HG03520 (cell line): ENCODE data around the gene ATP1A4.

ENCODE experiments used
- ATAC-seq: cut with Tn5 transposase; IDR thresholded peaks from one replicate; pipeline ENCODE4 v1.9.1; 2021; ENCODE audit warnings: mild to moderate bottlenecking, moderate library complexity; ENCODE audit not compliant: unreplicated experiment

Gene ATP1A4

DNA sequence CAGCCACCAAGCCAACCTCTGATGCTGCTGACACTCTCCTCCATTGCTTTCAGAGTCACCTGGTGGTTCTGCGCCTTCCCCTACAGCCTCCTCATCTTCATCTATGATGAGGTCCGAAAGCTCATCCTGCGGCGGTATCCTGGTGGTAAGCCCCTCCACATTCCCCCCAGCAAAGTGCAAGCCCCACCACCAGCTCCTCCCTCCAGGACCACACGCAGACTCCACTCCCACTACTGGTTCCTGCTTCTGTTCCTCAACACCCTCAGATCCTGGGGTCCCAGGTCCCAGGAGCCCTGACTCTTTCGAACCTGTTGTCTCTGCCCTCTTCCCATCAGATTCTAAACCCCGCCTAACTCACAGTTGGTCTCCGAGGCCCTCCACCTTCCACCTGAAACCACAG, 11.6 kb upstream of the ATP1A4 start:
- no peak for ATAC-seq

DNA sequence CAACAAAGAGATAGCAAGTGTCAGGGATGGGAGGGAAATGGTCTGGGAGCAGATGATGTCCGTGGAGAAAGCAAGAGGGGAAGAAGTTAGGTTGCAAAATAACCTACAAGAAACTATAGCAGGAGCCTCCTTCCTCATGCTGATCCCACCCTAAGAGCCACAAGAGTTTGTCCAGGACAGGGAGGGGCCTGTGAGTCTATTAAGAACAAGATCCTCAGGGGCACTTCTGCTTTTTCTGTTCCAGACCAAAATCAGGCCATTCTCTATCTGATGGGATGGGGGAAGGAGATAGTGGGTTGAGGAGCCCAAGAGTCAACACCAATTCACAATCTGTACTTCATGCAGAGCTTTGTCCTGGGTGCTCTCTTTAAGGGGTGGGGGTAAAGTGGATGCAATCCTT, 7.7 kb upstream of the ATP1A4 start:
- ATAC-seq, result no peak

DNA sequence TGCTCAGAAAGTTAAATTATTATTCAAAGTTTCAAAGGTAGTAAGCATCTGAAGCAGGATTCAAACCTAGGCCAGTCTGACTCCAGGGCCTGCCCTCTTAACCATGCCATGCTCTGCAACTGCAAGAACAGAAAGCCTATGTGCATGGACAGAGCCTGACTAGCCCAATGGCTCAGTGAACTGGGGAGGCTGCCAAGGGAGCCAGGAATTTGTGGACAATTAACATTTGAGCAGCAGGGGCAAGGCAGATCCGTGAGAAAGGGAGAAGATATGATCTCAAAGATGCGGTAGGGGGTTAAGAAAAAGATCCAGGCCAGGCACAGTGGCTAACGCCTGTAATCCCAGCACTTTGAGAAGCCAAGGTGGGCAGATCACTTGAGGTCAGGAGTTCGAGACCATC, 6.5 kb upstream of the ATP1A4 start:
- ATAC-seq, result no peak

DNA sequence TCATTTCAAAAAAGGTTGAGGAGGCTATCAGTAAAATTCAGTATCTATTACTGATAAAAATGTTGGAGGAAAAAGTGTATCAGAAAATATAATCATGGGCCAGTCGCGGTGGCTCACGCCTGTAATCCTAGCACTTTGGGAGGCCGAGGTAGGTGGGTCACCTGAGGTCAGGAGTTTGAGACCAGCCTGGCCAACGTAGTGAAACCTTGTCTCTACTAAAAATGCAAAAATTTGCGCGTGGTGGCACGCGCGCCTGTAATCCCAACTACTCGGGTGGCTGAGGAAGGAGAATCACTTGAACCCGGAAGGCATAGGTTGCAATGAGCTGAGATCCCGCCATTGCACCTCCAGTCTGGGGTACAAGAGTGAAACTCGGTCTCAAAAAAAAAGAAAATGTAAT, 5.3 kb upstream of the ATP1A4 start:
- no peak for ATAC-seq

DNA sequence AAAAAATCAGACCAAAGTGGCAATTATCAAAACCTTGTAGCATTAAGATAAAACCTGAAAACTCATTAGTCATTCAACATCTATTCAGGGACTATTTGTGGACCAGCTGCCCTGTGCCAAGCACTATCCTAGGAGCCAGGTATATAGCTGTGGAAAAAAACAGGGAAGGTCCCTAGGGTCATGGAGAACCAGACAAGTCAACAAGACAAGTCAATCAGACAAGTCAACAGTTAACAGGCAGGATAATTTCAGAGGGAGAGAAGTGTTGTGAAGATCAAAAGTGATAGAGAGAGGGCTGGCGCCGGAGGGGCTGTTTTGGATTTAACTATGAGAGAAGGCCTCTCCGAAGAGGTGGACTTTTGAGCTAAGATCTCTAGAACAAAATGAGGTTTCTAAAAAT, 3.3 kb upstream of the ATP1A4 start:
- no peak for ATAC-seq

DNA sequence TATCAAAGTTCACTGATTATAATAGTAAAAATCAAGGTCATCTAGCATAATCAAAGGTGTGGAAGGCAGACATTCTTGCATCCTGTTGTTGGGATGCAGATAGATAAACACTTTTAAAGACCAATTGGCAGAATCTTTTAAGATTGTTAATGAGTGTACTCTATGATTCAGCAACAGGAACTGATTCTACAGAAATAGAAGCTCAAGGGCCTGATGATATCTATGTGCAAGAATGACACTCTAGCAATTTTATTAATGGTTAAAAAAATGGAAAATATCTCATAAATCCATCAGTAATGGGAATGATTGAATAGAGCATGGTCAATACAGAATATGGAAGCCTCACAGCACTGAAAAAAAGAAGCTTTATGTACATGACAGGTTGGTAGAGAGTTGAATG, 2.2 kb upstream of the ATP1A4 start:
- ATAC-seq, result no peak

DNA sequence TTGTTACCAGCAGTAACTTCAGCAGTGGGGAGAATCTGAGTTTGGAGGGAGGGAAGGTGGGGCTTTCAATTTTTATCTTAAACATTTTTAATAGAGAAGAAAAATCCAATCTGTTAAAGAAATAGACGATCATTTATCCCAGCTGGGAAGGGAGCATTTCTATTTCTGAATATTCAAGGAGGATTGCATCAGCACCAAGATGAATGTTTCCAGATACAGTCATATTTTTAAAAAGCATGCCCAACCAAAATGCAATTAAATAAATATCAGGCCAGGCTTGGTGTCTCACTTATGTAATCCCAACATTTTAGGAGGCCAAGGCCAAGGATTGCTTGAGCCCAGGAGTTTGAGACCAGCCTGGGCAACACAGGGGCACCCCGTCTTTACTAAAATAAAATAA, 1.7 kb upstream of the ATP1A4 start:
- no peak for ATAC-seq

DNA sequence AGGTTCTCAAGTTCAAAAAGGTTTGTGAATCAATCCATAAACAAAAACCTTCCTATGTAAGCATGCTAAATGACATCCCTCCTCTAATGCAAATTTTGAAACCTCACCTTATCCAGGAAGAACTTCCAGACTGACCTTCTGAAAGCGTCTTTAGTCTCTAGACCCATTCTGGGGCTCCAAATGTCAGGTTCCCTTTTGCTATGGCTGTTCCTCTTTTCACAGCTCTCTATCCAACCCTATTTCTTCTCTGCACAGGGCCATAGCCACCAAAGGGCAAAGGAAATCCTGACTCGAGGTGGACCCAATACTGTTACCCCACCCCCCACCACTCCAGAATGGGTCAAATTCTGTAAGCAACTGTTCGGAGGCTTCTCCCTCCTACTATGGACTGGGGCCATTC, 3.4 kb downstream of the ATP1A4 start:
- ATAC-seq, result no peak

DNA sequence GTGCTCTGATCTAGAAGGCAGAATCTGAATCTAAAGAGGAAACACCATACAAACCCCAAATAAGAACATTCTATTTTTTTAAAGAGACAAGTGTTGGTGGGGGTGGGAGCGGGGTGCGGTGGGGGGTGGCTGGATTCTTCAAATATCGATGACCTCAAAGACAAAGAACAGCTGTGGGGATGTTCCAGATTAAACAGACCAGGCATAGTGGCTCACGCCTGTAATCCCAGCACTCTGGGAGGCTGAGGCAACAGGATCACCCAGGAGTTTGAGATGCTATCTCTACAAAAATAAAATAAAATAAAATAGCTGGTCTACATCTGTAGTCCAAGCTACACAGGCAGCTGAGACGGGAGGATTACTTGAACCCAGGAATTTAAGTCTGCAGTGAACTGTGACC, 5.0 kb downstream of the ATP1A4 start:
- no peak for ATAC-seq

DNA sequence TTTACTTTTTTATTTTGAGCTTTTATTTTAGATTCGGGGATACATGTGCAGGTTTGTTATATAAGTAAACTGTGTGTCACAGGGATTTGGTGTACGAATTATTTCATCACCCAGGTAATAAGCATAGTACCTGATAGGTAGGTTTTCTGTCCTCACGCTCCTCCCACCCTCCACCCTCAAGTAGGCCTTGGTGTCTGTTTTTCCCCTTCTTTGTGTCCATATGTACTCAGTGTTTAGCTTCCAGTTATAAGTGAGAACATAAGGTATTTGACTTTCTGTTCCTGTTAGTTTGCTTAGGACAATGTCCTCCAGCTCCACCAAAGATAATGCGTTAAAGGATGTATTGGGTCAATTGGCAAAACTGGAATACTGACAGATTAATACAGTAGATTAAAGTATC, 5.8 kb downstream of the ATP1A4 start:
- ATAC-seq, result no peak

DNA sequence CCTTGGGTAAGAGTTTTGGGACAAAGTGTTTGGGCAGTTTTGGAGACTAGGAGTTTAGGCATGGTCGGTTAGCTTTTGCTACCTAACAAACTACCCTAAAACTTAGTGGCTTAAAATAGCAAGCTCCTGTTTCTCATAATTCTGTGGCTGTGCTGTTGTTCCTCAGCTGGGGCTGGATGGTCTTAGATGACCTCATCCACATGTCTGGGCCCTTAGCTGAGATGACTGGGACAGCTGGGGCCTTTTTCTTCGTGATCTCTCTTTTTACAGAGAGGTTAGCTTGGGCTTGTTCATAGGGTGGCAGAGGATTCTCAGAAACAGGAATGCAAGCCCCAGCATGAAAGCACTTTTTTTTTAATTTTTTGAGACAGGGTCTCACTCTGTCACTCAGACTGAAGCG, 6.6 kb downstream of the ATP1A4 start:
- ATAC-seq, result no peak

DNA sequence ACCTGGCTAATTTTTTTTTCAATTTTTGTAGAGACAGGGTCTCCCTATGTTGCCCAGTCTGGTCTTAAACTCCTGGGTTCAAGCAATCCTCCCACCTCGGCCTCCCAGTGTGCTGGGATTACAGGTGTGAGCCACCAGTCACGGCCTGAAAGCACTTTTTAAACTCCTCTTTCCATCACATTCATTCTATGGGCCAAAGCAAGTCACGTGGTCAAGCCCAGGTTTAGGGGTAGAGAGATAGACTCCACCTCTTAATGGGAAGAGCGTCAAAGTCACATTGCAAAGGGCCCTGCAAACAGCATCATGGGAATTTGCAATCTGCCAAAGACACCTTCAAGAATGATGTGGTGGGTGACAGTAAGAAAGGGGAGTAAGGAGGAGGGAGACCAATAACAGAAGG, 7.1 kb downstream of the ATP1A4 start:
- ATAC-seq, result no peak

DNA sequence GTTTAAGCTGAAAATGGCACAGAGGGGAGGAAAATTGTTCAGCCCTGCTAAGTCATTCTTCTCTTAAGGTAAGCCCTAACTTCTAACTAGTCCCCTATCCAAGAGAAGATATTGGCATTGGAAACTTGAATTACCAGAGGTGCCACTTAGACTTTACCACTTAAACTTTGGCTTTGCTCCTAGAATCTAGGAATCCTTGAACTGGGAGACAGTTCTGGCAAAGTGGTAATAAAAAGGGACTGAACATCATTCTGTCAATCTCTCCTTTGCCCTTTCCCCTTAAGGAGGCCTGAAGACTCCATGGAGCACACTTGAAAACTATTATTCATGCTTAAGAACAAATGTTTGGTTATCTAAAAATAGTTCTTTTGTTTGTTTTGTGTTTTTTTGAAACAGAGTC, 8.4 kb downstream of the ATP1A4 start:
- ATAC-seq, result no peak

DNA sequence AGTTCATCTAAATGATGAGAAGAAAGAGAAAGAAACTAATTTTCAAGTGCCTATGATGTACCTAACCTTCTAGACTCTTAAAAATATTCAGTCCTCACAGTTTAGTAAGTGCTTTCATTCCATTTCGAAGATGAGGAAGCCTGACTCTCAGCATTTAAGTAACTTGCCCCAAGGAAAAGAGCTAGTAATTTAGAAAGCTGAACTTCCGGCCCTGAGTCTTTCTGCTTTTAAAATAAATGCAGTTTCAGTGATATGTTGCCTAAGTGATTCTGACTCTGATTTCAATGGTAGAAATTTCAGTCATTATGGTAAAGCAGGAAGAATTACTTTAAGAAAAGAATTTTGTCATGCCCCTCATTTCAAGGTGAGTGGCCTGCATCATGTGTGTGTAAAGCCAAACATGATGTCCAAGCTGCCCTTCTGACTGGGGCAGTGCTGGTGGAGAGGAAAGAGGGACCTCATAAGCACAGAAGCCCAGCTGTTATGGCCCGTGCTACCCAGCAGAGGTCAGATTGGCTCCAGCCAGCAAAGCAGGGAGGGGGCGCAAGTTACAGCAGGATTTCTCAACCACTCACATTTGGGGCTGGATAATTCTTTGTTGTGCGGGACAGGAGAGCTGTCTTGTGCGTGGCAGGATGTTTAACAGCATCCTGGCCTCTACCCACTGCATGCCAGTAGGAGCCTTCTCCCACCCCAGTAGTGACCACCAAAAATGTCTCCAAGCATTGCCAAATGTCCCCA, 10.7 kb downstream of the ATP1A4 start:
- no peak for ATAC-seq

DNA sequence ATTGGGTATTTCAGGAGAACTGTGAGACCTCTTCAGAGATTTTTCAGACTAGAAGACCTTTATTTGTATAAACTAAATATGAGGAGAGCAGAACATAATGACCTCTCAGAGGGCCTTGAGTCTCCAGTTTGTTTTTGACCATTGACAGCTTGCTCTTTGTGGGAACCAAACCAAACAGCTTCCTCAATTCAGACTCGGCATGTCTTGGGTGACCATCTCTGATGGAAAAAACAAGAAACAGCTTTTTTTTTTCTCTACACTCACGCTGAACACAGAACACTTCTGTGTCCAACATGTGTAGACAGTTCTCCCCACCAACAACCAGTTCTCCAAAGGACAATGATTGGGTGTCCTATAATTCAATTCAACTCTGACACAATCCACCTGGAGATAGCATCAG, 11.5 kb downstream of the ATP1A4 start:
- no peak for ATAC-seq

DNA sequence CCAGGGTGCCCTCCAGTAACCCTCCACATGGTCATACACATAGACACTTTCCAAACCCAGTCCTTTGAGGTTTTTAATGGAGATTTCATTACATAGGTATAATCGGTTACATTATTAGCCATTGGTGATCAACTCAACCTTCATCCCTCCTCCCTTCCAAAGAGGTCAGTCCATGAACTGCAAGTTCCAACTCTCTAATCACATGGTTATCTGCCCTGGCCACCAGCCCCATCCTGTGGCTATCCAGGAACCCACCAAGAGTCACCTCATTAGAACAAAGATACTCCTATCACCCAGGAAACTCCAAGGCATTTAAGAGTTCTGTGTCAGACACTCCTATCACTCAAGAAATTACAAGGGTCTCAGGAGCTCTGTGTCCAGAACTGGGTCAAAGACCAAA, 12.2 kb downstream of the ATP1A4 start:
- no peak for ATAC-seq

DNA sequence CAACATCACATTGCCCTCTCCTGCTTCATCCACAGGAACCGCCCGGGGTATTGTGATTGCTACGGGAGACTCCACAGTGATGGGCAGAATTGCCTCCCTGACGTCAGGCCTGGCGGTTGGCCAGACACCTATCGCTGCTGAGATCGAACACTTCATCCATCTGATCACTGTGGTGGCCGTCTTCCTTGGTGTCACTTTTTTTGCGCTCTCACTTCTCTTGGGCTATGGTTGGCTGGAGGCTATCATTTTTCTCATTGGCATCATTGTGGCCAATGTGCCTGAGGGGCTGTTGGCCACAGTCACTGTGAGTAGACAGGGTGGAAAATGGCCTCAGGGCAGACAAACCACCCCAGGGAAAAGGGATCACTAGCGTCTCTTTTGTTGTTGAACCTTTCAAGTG, 12.7 kb downstream of the ATP1A4 start:
- ATAC-seq, result no peak

DNA sequence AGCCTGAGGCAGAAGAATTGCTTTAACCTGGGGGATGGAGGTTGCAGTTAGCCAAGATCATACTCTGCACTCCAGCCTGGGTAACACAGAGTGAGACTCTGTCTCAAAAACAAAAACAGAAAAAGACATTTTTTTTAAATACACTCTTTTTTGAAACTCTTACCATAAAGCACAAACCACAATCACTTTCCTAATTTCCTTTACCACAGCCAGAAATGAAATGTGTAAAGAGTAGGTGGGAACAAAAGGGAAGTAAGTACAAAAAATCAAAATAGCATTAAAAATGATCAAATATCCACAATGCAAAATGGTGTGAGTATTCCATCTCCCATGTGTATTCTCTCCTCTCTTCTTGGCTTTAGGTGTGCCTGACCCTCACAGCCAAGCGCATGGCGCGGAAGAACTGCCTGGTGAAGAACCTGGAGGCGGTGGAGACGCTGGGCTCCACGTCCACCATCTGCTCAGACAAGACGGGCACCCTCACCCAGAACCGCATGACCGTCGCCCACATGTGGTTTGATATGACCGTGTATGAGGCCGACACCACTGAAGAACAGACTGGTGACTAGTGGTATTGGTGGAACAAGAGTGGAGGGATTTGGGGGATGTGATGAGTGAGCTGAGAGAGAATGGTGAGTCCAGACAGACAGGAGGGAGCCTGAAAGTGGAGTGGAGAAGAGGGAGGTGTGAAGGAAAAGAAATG, 14.9 kb downstream of the ATP1A4 start:
- no peak for ATAC-seq

DNA sequence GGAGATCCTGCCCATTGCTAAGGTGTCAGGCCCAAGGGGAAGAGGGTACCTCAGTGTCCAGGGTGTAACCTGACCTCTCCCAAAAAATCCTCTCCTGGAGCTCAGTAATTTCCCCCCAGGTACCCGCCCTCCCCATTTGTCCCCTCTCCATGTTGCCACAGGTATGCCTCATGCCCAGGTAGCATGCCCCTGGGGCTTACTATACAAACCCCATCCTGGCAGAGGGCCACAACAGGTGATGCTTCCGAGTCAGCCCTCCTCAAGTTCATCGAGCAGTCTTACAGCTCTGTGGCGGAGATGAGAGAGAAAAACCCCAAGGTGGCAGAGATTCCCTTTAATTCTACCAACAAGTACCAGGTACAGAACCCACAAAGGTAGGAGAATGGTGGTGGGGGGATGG, 15.7 kb downstream of the ATP1A4 start:
- ATAC-seq, result no peak

DNA sequence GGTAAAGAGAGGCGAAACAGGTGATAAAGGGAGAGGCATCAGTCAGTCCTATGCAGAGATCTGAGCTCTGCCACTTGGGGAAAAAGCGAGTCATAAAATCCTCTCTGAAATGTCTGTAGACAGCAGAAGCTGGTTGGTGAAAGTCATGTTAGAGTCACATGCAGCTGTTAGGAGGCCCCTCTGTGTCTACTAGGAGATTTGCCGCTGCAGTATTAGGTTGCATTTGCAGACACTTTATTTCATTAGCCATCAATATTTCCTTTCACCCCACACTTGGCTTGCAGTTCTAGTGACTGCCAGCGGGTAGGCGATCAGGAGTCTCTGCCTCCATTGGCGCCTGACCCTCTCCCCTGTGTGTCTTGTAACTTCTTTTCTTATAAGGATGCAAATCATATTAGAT, 16.2 kb downstream of the ATP1A4 start:
- ATAC-seq, result no peak

DNA sequence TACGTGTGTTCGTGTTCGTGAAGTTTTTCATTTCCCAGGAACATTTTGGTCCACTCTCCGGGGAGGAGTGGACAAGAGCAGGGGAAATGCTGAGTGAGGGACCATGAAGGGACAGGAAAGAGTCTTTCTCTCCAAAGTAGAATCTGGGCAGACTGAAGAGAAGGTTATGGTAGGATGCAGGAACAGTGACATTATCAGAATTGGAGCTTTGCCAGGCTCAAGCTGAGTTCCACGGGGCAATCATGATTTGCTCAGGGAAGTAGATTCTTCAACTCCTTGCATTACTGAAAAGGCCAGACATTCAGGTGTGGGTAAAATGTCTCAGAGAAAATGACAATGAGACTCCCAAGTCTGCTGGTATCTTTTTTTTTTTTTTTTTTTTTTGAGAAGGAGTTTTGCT, 16.6 kb downstream of the ATP1A4 start:
- ATAC-seq, result no peak

DNA sequence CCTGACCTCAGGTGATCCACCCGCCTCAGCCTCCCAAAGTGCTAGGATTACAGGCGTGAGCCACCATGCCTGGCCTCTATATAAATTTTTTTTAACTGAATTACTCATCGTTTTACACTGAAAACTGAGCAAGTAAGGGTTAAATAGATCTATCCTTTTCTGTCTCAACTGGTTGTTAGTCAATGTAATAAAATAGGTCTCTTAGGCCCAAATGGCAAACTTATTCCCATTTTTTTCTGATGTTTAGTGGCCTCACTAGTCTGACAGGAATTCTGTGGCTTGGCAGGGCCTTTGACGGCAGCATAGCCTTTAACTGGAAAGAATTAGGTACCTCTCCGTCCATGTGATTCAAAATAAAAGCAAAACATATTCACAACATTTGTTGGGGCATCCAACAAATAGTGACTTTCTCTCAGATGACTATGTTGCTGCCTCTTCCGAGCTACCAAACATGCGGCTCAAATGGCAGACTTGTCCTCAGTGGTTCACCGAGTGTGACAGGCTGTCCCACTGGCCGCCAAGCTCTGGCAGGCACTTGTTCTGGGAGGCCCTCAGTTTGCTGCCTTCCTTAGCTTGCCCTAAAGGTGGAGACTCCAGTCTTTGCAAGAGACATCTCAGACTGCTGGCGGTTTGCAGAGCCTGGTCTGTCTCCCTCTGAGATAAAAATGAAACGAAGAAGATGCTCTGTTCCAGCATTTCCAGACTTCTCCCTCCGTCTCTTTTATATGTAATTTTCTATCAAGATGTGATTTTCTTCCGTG, 17.4 kb downstream of the ATP1A4 start:
- ATAC-seq, result no peak
